ENCODE measurements around the gene PTS.

PTS gene

DNA sequence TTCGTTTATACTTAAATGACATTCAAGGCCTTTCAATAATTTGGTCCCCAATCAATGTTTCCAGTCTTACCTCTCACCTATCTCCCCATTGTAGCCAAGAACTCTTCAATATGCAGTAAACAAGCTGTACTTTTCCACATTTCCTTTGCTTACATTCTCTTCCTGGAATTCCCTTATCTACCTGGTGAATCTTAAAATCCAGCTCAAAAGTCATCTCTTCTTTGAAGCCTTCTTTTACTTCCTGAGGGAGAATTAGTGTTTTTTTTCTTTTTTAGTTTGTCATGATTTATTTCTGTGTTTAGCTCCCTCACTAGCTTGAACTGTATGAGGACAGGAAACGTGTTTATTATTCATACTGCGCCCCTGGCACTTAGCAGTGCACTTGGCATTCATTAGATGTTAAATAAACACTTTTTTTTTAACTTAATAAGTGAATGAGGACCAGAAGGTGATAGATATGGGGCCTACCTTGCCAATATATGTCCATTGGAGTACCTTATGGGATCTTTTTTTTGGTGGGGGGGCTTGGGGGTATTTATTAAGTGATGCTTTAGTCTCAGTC, 4.9 kb upstream of the PTS start:
- DNase-seq (ENCODE audit: low read depth in 4 of 4, low spot score in 1 of 4), result no peak

- DNase-seq (ENCODE audit: low read depth in 4 of 4, low spot score in 1 of 4), result no peak
Measured at GRCh38 chr11:112222303-112222702, 3.9 kb upstream of the PTS start.

DNA sequence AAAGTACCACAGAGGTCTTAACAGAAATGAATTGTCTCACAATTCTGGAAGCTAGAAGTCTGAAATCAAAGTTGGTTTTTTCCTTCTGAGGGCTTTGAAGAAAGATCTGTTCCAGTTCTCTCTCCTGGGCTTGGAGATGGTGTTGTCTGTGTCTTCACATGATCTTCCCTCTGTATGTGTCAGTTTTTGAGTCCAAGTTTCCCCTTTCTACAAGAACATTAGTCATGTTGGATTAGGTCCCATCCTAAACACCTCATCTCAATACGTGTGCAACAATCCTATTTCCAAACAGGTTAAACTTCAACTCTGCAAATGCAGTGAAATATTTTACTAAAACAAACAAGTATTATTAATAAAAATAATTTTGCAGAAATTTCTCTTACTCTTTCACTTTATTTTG, 3.1 kb upstream of the PTS start:
- no peak for DNase-seq (ENCODE audit: low read depth in 4 of 4, low spot score in 1 of 4)

DNA sequence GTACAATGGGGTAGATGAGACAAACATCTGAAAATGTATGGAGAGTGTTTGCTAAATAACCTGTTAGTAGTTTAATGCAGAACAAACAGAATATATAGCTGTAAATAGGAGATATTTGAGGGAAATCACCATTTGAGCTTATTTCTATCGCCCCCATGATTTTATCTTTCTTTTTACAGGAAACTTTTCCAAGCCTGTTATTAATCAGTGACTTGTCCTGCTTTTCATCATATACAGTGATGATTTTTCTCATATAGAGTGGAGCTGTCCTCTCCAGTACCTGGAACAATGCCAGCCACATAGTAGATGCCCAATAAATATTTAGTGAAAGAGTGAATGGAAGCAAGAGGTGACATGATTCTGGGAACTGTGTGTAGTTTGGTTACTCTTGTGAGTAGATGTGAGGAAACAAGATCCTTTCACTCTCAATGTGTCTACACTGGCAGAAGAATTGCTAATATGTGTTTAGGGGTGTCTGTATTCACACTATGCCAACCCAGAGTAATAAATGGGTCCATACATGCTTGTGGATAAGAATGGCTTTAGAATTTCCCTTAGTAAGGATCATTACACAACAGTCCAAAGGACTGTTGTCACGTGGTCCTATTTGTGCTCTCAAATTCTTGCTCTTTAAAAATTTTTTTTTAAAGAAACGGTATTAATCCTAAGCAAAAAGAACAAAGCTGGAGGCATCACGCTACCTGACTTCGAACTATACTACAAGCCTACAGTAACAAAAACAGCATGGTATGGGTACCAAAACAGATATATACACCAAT, 2.3 kb upstream of the PTS start:
- no peak for DNase-seq (ENCODE audit: low read depth in 4 of 4, low spot score in 1 of 4)

GRCh38 chr11:112225753-112226061, 521 bp upstream of the PTS start:
- no peak for DNase-seq (ENCODE audit: low read depth in 4 of 4, low spot score in 1 of 4)

DNA sequence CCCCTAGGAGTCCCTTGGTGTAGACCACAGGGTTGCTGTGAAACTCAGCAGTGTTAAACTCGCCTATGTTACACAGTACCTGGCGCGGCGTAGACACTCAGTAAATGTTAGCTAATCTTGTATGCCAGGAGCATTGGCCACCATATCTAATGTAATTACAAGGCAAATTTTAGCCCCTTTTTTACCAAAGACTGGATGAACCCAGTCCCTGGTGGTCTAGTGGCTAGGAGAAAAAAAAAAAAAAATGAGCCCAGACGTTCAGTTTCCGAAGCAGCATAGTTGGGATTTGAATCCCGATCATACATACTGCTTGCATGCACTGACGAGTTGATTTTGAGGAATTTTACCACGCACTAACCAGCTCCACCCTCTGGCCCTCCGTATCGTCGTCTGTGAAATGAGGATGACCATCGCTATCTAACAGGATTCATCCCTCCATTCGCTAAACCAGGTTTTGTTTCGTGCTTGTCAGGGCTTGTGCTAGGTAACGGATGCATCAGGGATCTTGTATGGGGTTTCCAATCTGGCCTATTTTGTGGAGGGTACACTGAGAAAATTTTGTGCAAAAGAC, 688 bp downstream of the PTS start:
- DNase-seq (ENCODE audit: low read depth in 4 of 4, low spot score in 1 of 4), result no peak

- DNase-seq (ENCODE audit: low read depth in 4 of 4, low spot score in 1 of 4), result no peak
Measured at GRCh38 chr11:112227471-112227870, 1.2 kb downstream of the PTS start.

DNA sequence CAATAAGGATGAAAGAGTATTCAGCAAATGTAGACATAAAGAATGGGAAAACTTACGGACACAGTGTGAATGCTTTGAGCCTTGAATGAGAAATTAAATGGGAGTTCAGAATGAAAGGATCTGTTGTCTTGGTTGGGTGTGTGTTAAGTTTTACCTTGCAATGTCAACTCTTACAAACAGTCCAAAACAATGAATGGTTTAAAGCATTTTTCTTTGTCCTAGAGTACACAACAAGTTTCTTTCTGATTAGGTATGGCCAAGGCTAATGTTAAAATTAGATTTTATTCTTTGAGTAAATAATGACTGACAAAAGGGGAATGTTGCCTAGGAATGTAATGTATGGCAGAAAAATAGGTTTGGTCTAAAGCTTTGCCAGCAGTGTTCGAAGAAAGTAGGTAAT, 2.5 kb downstream of the PTS start:
- no peak for DNase-seq (ENCODE audit: low read depth in 4 of 4, low spot score in 1 of 4)

GRCh38 chr11:112229159-112229558, 2.9 kb downstream of the PTS start:
- no peak for DNase-seq (ENCODE audit: low read depth in 4 of 4, low spot score in 1 of 4)

- DNase-seq (ENCODE audit: low read depth in 4 of 4, low spot score in 1 of 4), result no peak
Measured at GRCh38 chr11:112229746-112230433, 3.7 kb downstream of the PTS start.

- no peak for DNase-seq (ENCODE audit: low read depth in 4 of 4, low spot score in 1 of 4)
Measured at GRCh38 chr11:112231952-112232351, 5.7 kb downstream of the PTS start.

- no peak for DNase-seq (ENCODE audit: low read depth in 4 of 4, low spot score in 1 of 4)
Measured at GRCh38 chr11:112235750-112236390, 9.6 kb downstream of the PTS start.

GRCh38 chr11:112237451-112237850, 11.2 kb downstream of the PTS start:
- DNase-seq (ENCODE audit: low read depth in 4 of 4, low spot score in 1 of 4), result no peak

- no peak for DNase-seq (ENCODE audit: low read depth in 4 of 4, low spot score in 1 of 4)
Measured at GRCh38 chr11:112238041-112238440, 11.8 kb downstream of the PTS start.

DNA sequence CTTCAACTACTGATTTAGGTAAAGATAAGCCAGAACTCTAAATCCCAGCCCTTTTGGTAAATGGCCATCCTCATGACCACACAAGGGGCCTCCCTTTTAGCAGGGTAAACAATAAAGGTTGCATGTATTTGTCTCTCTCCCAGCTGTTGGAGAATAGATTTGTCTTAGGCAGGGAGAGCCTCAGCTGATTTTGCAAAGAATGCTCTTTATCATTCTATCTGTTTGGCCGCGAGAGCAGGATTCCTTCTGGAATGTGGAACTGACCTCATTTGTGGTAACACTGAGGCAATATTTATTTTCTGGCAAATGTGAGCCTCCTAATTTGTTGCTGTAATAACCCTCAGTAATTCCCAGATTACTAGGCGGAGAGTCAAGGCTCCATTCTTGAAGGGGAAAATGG, 15.3 kb downstream of the PTS start:
- DNase-seq (ENCODE audit: low read depth in 4 of 4, low spot score in 1 of 4), result no peak

- DNase-seq (ENCODE audit: low read depth in 4 of 4, low spot score in 1 of 4), result no peak
Measured at GRCh38 chr11:112247201-112247600, 21.0 kb downstream of the PTS start.

GRCh38 chr11:112248201-112248600, 22.0 kb downstream of the PTS start:
- no peak for DNase-seq (ENCODE audit: low read depth in 4 of 4, low spot score in 1 of 4)

- DNase-seq (ENCODE audit: low read depth in 4 of 4, low spot score in 1 of 4), result no peak
Measured at GRCh38 chr11:112249871-112250610, 23.8 kb downstream of the PTS start.

DNA sequence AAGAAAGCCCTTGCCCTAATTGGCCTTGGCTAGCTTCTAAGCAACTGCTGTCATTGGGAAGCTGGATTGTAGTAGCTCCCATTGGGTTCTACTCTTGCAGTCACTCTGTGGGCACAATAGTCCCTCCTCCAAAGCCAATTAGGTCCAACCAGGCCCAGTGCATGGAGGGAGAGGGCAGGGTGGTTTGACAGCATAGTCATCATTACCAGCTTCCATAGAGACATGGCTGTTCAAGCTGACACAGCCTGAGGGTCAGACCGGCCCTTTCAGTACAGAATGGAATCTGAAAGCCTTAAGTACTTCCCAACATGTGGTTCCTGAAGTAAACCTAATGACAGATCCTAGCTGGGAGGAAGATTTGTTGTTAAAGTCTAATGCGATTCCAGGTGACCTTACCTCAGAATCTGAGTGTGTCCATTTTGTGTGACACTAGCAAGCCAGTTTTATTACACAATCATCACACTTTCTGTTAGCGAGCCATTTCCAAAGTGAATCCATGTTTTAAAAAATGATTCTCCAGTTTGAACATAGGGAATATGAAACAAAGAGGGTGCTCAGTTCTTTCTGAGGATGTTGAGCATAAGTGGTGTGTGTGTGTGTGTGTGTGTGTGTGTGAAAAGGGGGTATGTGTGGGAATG, 27.5 kb downstream of the PTS start:
- no peak for DNase-seq (ENCODE audit: low read depth in 4 of 4, low spot score in 1 of 4)

GRCh38 chr11:112255067-112255720, 29.0 kb downstream of the PTS start:
- no peak for DNase-seq (ENCODE audit: low read depth in 4 of 4, low spot score in 1 of 4)
